HCT116 (cell line): Measurements from ENCODE around the gene IL17C.

Source experiments
- EZH2phosphoT487 ChIP-seq: fragments of 200-600 bp; IDR thresholded peaks from 2 replicates; pipeline ENCODE4 v1.6.1; 2018; ENCODE audit warnings: antibody characterized with exemption, borderline replicate concordance
- POLR2A ChIP-seq: IDR thresholded peaks from 2 replicates; pipeline ENCODE4 v1.7.0; 2011; ENCODE audit warnings: borderline replicate concordance; ENCODE audit not compliant: insufficient read depth, insufficient read length; ENCODE audit errors: extremely low read depth
- RAD21 ChIP-seq: IDR thresholded peaks from 2 replicates; pipeline ENCODE4 v1.6.1; 2012; ENCODE audit warnings: low read depth, mild to moderate bottlenecking
- TCF7L2 ChIP-seq: IDR thresholded peaks from 2 replicates; pipeline ENCODE4 v1.7.0; 2011; ENCODE audit warnings: borderline replicate concordance, inconsistent platforms; ENCODE audit not compliant: insufficient read depth, insufficient read length; ENCODE audit errors: extremely low read depth
- TF ChIP-seq, protein P1 (sequence below), 3 experiments: fragments of 200-600 bp in 1 of 3; sonication (generic) in 1 of 3; IDR thresholded peaks in 2 of 3; conservative IDR thresholded peaks in 1 of 3; 2 replicates each; pipeline ENCODE4 v1.5.1; 2012 to 2017; ENCODE audit warnings: low read depth in 2 of 3, low read length in 2 of 3, antibody characterized with exemption in 1 of 3, borderline replicate concordance in 1 of 3, control low read depth in 1 of 3, mild to moderate bottlenecking in 1 of 3, mixed read lengths in 1 of 3, mixed run types in 1 of 3, moderate library complexity in 1 of 3; ENCODE audit not compliant: insufficient read depth in 1 of 3

GRCh38 chr16:88652762-88653063 is 14.3 kb downstream of the IL17C start:
- TF ChIP-seq, protein P1, sequence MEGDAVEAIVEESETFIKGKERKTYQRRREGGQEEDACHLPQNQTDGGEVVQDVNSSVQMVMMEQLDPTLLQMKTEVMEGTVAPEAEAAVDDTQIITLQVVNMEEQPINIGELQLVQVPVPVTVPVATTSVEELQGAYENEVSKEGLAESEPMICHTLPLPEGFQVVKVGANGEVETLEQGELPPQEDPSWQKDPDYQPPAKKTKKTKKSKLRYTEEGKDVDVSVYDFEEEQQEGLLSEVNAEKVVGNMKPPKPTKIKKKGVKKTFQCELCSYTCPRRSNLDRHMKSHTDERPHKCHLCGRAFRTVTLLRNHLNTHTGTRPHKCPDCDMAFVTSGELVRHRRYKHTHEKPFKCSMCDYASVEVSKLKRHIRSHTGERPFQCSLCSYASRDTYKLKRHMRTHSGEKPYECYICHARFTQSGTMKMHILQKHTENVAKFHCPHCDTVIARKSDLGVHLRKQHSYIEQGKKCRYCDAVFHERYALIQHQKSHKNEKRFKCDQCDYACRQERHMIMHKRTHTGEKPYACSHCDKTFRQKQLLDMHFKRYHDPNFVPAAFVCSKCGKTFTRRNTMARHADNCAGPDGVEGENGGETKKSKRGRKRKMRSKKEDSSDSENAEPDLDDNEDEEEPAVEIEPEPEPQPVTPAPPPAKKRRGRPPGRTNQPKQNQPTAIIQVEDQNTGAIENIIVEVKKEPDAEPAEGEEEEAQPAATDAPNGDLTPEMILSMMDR (IDR thresholded peaks at IDR 0.05 in 2 of 3, conservative IDR thresholded peaks at IDR 0.05 in 1 of 3; ENCODE audit: borderline replicate concordance in 1 of 3, insufficient read depth in 1 of 3, low read depth in 2 of 3, low read length in 2 of 3) = no peak
- TF ChIP-seq EZH2phosphoT487 (no peak), RAD21 (no peak), POLR2A (no peak), TCF7L2 (no peak)
